ENCODE measurements around the gene ZNF839.
"Not testable (repeated sequence)": the region's sequence is repeated elsewhere in the genome, so short reads cannot be mapped to it uniquely, and the experiment has no call there.

ZNF839 gene

DNA sequence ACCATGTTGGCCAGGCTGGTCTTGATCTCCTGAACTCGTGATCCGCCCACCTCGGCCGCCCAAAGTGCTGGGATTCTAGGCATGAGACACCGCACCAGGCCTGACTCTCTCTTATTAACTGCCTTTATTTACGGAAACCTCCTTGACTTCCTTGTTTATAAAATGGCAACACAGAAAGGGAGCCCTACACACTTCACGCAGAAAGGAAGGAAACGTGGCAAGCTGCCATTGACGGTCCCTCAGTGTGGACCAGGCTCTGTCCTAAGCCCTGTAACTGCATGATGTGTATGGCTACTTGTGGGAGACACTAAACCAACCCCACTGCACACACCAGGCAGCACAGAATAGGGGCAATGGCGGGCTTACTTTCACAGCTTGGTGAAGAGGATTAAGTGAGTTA lies 31.5 kb downstream of the ZNF839 start:
- TF ChIP-seq MYC (IDR thresholded peaks at IDR 0.05; ENCODE audit: low read depth, low read length) (no peak), POLR2A (IDR thresholded peaks at IDR 0.05; ENCODE audit: extremely low read depth, insufficient read length) (no peak)
- TF ChIP-seq, protein P1, sequence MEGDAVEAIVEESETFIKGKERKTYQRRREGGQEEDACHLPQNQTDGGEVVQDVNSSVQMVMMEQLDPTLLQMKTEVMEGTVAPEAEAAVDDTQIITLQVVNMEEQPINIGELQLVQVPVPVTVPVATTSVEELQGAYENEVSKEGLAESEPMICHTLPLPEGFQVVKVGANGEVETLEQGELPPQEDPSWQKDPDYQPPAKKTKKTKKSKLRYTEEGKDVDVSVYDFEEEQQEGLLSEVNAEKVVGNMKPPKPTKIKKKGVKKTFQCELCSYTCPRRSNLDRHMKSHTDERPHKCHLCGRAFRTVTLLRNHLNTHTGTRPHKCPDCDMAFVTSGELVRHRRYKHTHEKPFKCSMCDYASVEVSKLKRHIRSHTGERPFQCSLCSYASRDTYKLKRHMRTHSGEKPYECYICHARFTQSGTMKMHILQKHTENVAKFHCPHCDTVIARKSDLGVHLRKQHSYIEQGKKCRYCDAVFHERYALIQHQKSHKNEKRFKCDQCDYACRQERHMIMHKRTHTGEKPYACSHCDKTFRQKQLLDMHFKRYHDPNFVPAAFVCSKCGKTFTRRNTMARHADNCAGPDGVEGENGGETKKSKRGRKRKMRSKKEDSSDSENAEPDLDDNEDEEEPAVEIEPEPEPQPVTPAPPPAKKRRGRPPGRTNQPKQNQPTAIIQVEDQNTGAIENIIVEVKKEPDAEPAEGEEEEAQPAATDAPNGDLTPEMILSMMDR (IDR thresholded peaks at IDR 0.05; ENCODE audit: low read depth, low read length): no peak
- TF ChIP-seq, protein P2, sequence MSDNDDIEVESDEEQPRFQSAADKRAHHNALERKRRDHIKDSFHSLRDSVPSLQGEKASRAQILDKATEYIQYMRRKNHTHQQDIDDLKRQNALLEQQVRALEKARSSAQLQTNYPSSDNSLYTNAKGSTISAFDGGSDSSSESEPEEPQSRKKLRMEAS (IDR thresholded peaks at IDR 0.05; ENCODE audit: low read depth, low read length): no peak
- no peak overlapping the region for H3K4me3 ChIP-seq (ENCODE audit: low read depth, low read length)
- no peak for DNase-seq (ENCODE audit: low read depth)

DNA sequence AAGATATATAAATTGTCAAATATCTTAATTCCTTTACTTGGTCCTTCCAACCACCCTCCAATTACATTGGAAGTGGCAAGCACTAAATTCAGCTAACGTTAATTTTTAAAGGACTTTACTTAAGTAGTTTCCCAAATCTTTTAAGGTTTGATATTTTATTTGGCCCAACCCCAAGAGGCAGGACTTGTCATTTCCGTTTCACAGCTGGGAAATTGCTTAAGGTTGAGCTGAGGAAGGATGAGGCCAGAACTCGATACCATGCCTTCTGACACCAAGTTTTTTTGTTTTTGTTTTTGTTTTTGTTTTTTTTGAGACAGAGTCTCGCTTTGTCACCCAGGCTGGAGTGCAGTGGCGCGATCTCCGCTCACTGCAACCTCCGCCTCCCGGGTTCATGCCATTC lies 32.0 kb downstream of the ZNF839 start:
- not testable (repeated sequence) for DNase-seq (ENCODE audit: low read depth); H3K4me3 ChIP-seq (ENCODE audit: low read depth, low read length)

DNA sequence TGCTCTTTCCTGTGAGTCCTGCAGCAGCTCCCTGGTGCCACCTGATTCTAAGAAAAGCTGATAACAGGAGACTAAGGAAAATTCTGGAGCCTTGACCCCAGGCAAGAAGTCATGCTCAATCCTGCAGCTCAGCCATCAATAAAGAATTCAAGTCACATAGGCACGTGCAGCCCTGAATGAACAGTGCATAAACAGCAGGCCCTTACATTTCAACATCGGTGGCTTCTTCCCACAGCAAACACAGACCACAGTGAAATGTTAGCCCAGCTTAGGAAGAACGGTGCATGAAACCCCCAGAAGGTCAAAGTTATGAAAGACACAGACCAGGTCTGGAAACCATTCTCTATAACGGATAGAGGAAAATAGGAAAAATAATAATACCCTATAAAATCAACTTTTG lies 32.7 kb downstream of the ZNF839 start:
- peak; percentile 29; the same call in 1 of the 2 replicates for TF ChIP-seq MYC (IDR thresholded peaks at IDR 0.05; ENCODE audit: low read depth, low read length)
- no peak for TF ChIP-seq POLR2A (IDR thresholded peaks at IDR 0.05; ENCODE audit: extremely low read depth, insufficient read length)
- TF ChIP-seq, protein P2 (IDR thresholded peaks at IDR 0.05; ENCODE audit: low read depth, low read length): peak; percentile 59; the same call in 1 of the 2 replicates
- TF ChIP-seq, protein P1 (IDR thresholded peaks at IDR 0.05; ENCODE audit: low read depth, low read length): no peak
- no peak overlapping the region for H3K4me3 ChIP-seq (ENCODE audit: low read depth, low read length)
- peak; percentile 11 for DNase-seq (ENCODE audit: low read depth)

DNA sequence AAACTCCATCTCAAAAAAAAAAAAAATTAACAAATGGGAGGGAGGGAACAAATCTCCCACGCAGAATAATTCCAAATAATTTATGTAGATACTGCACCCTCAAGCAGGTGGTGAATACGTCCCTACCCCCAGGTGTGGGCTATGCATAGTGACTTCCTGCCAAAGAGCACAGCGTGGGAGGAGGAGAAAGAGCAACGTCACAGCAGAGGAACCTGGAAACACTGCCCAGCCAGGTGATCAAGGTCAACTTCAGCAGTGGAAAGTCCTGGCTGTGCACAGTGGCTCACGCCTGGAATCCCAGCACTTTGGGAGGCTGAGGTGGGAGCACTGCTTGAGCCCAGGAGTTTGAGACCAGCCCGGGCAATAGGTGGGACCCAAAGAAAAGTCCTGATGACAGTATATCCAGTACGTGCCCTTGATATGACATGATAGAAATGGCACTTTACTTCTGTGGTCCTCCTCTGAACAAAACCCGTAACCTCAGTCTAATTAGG lies 33.6 kb downstream of the ZNF839 start:
- no peak overlapping the region for H3K4me3 ChIP-seq (ENCODE audit: low read depth, low read length)
- TF ChIP-seq POLR2A (IDR thresholded peaks at IDR 0.05; ENCODE audit: extremely low read depth, insufficient read length): no peak
- no peak for TF ChIP-seq MYC (IDR thresholded peaks at IDR 0.05; ENCODE audit: low read depth, low read length)
- DNase-seq (ENCODE audit: low read depth): no peak

DNA sequence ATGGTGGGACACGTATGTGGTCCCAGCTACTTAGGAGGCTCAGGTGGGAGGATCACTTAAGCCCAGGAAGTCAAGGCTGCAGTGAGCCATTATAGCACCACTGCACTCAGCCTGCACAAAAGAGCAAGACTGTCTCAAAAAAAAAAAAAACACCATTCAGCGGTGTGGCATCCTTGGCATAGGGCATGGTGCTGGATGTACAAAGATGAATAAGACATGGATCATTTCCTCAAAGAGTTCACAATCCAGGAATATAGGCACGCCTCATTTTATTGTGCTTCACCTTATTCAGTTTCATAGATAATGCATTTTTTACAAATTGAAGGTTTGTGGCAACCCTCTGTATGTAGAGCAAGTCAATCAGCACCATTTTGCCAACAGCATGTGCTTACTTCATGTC lies 36.7 kb downstream of the ZNF839 start:
- no peak for DNase-seq (ENCODE audit: low read depth)
- H3K4me3 ChIP-seq (ENCODE audit: low read depth, low read length): no peak overlapping the region
- TF ChIP-seq, protein P1 (IDR thresholded peaks at IDR 0.05; ENCODE audit: low read depth, low read length): no peak
- TF ChIP-seq POLR2A (IDR thresholded peaks at IDR 0.05; ENCODE audit: extremely low read depth, insufficient read length) (no peak), MYC (IDR thresholded peaks at IDR 0.05; ENCODE audit: low read depth, low read length) (no peak)
- TF ChIP-seq, protein P2 (IDR thresholded peaks at IDR 0.05; ENCODE audit: low read depth, low read length): no peak

DNA sequence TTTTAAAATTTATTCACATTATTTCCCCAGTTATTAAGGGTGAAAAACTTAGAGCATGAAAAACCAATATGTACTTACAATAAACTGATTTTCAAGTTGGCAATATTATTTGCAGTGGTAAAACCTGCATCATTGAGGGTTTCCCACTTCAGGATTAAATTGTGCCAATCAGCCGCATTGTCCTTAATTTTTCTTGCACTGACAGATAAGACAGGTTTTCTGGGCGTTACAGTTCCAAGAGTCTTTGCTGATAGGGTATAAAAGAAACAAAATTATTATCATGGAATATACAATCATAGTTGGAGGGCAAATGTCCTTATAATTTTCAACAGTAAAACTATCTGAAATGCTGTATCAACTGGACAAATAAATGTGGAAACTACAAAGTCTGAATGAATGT lies 39.8 kb downstream of the ZNF839 start:
- TF ChIP-seq, protein P1 (IDR thresholded peaks at IDR 0.05; ENCODE audit: low read depth, low read length): no peak
- TF ChIP-seq, protein P2 (IDR thresholded peaks at IDR 0.05; ENCODE audit: low read depth, low read length): no peak
- no peak for TF ChIP-seq MYC (IDR thresholded peaks at IDR 0.05; ENCODE audit: low read depth, low read length)
- no peak for TF ChIP-seq POLR2A (IDR thresholded peaks at IDR 0.05; ENCODE audit: extremely low read depth, insufficient read length)
- DNase-seq (ENCODE audit: low read depth): no peak
- H3K4me3 ChIP-seq (ENCODE audit: low read depth, low read length): no peak overlapping the region

DNA sequence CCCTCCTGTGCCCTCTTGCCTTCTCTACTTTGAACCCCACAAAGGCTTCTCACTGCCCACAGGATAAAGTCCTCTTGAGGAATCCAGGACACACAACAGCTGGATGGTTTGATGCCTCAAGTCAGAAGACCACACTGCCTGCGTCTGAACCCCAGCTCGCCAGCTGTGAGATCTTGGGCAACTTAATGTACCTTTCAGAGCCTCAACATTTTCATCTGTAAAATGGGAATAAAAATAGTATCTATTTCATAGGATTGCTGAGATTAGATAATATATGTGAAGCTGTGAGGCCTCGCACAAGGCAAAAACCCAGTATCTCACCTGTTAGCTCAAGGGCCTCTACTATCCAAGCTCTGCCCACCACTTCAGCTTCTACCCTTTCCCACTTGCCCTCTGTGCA lies 40.8 kb downstream of the ZNF839 start:
- H3K4me3 ChIP-seq (ENCODE audit: low read depth, low read length): no peak overlapping the region
- no peak for DNase-seq (ENCODE audit: low read depth)
- TF ChIP-seq, protein P1 (IDR thresholded peaks at IDR 0.05; ENCODE audit: low read depth, low read length): no peak
- TF ChIP-seq POLR2A (IDR thresholded peaks at IDR 0.05; ENCODE audit: extremely low read depth, insufficient read length) (no peak), MYC (IDR thresholded peaks at IDR 0.05; ENCODE audit: low read depth, low read length) (no peak)
- TF ChIP-seq, protein P2 (IDR thresholded peaks at IDR 0.05; ENCODE audit: low read depth, low read length): no peak

Measured in NB4 (cell line).